Measurements from ENCODE around the gene ALDH1L1.

ALDH1L1 gene

DNA sequence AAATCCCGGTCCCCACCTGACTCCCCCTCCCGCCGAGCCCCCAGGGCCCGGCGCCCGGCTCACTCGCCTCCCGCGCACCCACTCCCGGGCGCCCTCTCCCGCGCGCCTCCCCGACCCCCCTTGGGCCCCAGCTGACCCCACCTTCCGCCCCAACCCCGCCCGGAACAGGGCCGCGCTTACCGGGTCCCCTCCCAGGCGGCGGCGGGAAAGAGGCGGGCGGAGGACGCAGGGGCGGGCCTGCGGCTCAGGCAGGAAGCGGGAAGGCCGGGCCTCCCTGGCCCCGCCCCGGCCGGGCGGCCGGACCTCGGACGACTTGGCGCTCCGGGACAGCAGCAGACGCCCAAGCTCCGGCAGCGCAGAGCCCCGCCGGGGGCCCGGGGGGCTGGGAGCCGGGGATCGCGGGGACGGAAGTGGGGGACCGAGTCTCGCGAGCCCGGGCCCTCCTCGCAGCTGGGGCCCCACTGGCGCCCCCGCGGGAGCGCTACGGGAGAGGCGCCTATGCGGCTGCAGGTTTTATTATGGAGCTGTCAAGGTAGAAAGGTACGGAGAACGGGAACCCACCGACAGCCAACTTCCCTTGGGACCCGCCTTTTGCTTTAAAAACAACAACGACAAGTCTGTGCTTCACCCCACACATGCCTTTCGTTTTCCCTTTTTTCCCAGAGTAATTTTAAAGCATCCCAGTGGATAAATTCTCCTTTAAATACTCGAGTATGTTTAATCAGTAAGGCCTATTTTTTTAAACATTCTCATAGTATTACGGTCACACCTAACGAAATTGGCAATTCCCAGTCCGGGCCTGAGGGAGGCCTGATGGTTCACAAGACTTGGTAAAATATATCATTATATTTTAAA, 96.2 kb downstream of the ALDH1L1 start, which contains the start of gene SLC41A3 (continued):
- TF ChIP-seq ZNF341 (tag by site-specific recombination; IDR thresholded peaks at IDR 0.05; ENCODE audit: low read depth): no peak
- TF ChIP-seq GLIS2 (tag by site-specific recombination; IDR thresholded peaks at IDR 0.05): 0 out of 2 replicates have a peak, but pooled peaks have one; percentile 10
- TF ChIP-seq TRIM28 (IDR thresholded peaks at IDR 0.05; ENCODE audit: borderline replicate concordance, low read length): no peak
- no peak for TF ChIP-seq ZBTB21 (tag by site-specific recombination; IDR thresholded peaks at IDR 0.05)
- TF ChIP-seq GFI1B (tag by site-specific recombination; IDR thresholded peaks at IDR 0.05): no peak
- TF ChIP-seq SCRT1 (tag by site-specific recombination; IDR thresholded peaks at IDR 0.05; ENCODE audit: borderline replicate concordance): no peak
- TF ChIP-seq ZNF24 (tag by site-specific recombination; IDR thresholded peaks at IDR 0.05): no peak
- TF ChIP-seq ZNF610 (tag by site-specific recombination; IDR thresholded peaks at IDR 0.05; ENCODE audit: borderline replicate concordance): no peak
- TF ChIP-seq ZNF132 (tag by site-specific recombination; IDR thresholded peaks at IDR 0.05; ENCODE audit: borderline replicate concordance): no peak
- 0 out of 2 replicates have a peak, but pooled peaks have one; percentile 40 for TF ChIP-seq ZNF423 (tag by site-specific recombination; IDR thresholded peaks at IDR 0.05)
- no peak for TF ChIP-seq PRDM6 (tag by site-specific recombination; IDR thresholded peaks at IDR 0.05)
- TF ChIP-seq ZBTB26 (tag by site-specific recombination; optimal IDR thresholded peaks at IDR 0.05): peak; percentile 50
- TF ChIP-seq ZNF121 (tag by site-specific recombination; IDR thresholded peaks at IDR 0.05): no peak
- no peak for TF ChIP-seq ZNF560 (tag by site-specific recombination; IDR thresholded peaks at IDR 0.05; ENCODE audit: borderline replicate concordance)
- TF ChIP-seq ZNF664 (tag by site-specific recombination; IDR thresholded peaks at IDR 0.05): no peak
- TF ChIP-seq ZBTB20 (tag by site-specific recombination; IDR thresholded peaks at IDR 0.05): peak; percentile 62; the same call in 1 of the 2 replicates
- TF ChIP-seq MEIS1 (CRISPR knock-in tag; IDR thresholded peaks at IDR 0.05; ENCODE audit: borderline replicate concordance): no peak
- peak; percentile 86 for TF ChIP-seq ZNF398 (tag by site-specific recombination; IDR thresholded peaks at IDR 0.05)
- TF ChIP-seq, protein P1, sequence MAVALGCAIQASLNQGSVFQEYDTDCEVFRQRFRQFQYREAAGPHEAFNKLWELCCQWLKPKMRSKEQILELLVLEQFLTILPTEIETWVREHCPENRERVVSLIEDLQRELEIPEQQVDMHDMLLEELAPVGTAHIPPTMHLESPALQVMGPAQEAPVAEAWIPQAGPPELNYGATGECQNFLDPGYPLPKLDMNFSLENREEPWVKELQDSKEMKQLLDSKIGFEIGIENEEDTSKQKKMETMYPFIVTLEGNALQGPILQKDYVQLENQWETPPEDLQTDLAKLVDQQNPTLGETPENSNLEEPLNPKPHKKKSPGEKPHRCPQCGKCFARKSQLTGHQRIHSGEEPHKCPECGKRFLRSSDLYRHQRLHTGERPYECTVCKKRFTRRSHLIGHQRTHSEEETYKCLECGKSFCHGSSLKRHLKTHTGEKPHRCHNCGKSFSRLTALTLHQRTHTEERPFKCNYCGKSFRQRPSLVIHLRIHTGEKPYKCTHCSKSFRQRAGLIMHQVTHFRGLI (tag by site-specific recombination; IDR thresholded peaks at IDR 0.05): no peak
- no peak for TF ChIP-seq ZNF658 (tag by site-specific recombination; IDR thresholded peaks at IDR 0.05)
- no peak for TF ChIP-seq ZNF202 (tag by site-specific recombination; IDR thresholded peaks at IDR 0.05; ENCODE audit: borderline replicate concordance)
- no peak for TF ChIP-seq OVOL3 (tag by site-specific recombination; IDR thresholded peaks at IDR 0.05)
- no peak for TF ChIP-seq ZNF2 (tag by site-specific recombination; IDR thresholded peaks at IDR 0.05)
- TF ChIP-seq ZNF501 (tag by site-specific recombination; IDR thresholded peaks at IDR 0.05): no peak
- TF ChIP-seq ZNF555 (tag by site-specific recombination; conservative IDR thresholded peaks at IDR 0.05): no peak
- no peak for TF ChIP-seq KLF8 (tag by site-specific recombination; IDR thresholded peaks at IDR 0.05)
- TF ChIP-seq ZNF169 (tag by site-specific recombination; IDR thresholded peaks at IDR 0.05): no peak
- TF ChIP-seq, protein P2, sequence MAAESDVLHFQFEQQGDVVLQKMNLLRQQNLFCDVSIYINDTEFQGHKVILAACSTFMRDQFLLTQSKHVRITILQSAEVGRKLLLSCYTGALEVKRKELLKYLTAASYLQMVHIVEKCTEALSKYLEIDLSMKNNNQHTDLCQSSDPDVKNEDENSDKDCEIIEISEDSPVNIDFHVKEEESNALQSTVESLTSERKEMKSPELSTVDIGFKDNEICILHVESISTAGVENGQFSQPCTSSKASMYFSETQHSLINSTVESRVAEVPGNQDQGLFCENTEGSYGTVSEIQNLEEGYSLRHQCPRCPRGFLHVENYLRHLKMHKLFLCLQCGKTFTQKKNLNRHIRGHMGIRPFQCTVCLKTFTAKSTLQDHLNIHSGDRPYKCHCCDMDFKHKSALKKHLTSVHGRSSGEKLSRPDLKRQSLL (tag by site-specific recombination; IDR thresholded peaks at IDR 0.05): peak; percentile 73
- no peak for TF ChIP-seq ZNF155 (tag by site-specific recombination; IDR thresholded peaks at IDR 0.05)
- TF ChIP-seq ZNF645 (tag by site-specific recombination; IDR thresholded peaks at IDR 0.05): no peak
